Measurements from ENCODE around the gene E2F6. TPM values are rescaled to one million over a fixed set of nuclear protein-coding genes. Genes with fewer than 3 reads are reported as not detected.

E2F6 gene
- total and polyA plus RNA-seq, 2 of the 13 experiments (the other 11 are each of a cell fraction or from before 2014, with no cell fraction given): 27.3 to 36.0 TPM

DNA sequence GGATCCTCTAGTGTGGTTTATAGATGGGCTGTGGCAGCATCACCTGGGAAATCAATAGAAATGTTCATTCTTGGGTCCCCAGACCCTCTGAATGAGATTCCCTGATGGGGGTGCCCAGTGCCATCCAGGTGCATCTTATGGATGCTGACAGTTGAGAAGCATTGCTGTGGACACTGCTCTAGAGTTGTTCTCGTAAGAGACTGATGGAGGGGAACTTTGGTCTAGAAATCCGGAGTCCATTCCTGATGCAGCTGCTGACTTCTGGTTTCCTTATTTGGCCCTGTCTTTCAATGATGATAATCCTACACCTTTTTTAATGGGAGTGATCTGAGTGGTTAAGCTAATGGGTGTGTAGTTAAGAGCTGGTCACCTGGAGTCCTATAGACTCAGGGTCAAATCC is 28.3 kb upstream of the E2F6 start:
- Histone ChIP-seq H3K27me3 (ENCODE audit: control insufficient read depth in 1 of 2, insufficient read depth in 2 of 2, low read length in 2 of 2) (no peaks in the 10 kb centered on the region), H4K20me1 (ENCODE audit: insufficient read depth, low read length) (no peaks in the 10 kb centered on the region), H3K4me3 (replicated peaks in 1 of 3; ENCODE audit: insufficient read depth in 1 of 3, low read depth in 2 of 3, low read length in 3 of 3) (no peak overlapping the region), H3K4me2 (ENCODE audit: low read depth, low read length) (no peak overlapping the region), H2AFZ (ENCODE audit: low read length) (no peak overlapping the region), H3K4me1 (ENCODE audit: insufficient read depth, low read length) (peaks cover 93% of the 10 kb centered on the region), H3K9me3 (ENCODE audit: low read length) (no peaks in the 10 kb centered on the region), H3K27ac (ENCODE audit: extremely low read length, insufficient read depth, low read length) (no peak overlapping the region), H3K9ac (ENCODE audit: insufficient read depth, low read depth, low read length) (no peak overlapping the region), H3K79me2 (ENCODE audit: insufficient read depth, low read length) (peaks cover 89% of the 10 kb centered on the region), H3K36me3 (replicated peaks in 1 of 2; ENCODE audit: control insufficient read depth in 1 of 2, insufficient read depth in 2 of 2, low read length in 2 of 2) (peaks cover 4% of the 10 kb centered on the region in 2 experiments; a peak in 4 of 5 replicates)
- CTCF ChIA-PET (ENCODE audit: low intra/inter-chr PET ratio, low total read pairs): no interaction called here
- ATAC-seq (no peak), DNase-seq (ENCODE audit: low spot score) (no peak), FAIRE-seq (no peak)
- intact Hi-C loops (cut with micrococcal nuclease; ENCODE audit: unreplicated experiment) (no loop called here), in situ Hi-C loops (cut with HindIII; ENCODE audit: extremely low pct_ligation_motif_present, low pct_unique_long_range_greater_than_20kb) (no loop called here)
- POLR2A ChIA-PET: no interaction called here
- TF ChIP-seq HNF4A (CRISPR knock-in tag; IDR thresholded peaks at IDR 0.05) (peak; percentile 39; the same call in 1 of the 2 replicates), SRF (IDR thresholded peaks at IDR 0.05; ENCODE audit: low read depth, low read length) (peak; percentile 77), SALL2 (CRISPR knock-in tag; IDR thresholded peaks at IDR 0.05) (no peak), SMARCE1 (IDR thresholded peaks at IDR 0.05; ENCODE audit: borderline replicate concordance) (no peak), NCOR1 (IDR thresholded peaks at IDR 0.05; ENCODE audit: borderline replicate concordance, low read length) (0 out of 2 replicates have a peak, but pooled peaks have one; percentile 20), NFYC (CRISPR knock-in tag; IDR thresholded peaks at IDR 0.05) (no peak)
- TF ChIP-seq, protein P1, sequence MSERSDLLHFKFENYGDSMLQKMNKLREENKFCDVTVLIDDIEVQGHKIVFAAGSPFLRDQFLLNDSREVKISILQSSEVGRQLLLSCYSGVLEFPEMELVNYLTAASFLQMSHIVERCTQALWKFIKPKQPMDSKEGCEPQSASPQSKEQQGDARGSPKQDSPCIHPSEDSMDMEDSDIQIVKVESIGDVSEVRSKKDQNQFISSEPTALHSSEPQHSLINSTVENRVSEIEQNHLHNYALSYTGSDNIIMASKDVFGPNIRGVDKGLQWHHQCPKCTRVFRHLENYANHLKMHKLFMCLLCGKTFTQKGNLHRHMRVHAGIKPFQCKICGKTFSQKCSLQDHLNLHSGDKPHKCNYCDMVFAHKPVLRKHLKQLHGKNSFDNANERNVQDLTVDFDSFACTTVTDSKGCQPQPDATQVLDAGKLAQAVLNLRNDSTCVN (CRISPR knock-in tag; IDR thresholded peaks at IDR 0.05; ENCODE audit: borderline replicate concordance): peak; percentile 97
- WGBS (ENCODE audit: low lambda C conversion rate): 93% methylated on average over 2 of the region's 2 CpGs
- BruUV-seq (replicated peaks): no TSS peak

DNA sequence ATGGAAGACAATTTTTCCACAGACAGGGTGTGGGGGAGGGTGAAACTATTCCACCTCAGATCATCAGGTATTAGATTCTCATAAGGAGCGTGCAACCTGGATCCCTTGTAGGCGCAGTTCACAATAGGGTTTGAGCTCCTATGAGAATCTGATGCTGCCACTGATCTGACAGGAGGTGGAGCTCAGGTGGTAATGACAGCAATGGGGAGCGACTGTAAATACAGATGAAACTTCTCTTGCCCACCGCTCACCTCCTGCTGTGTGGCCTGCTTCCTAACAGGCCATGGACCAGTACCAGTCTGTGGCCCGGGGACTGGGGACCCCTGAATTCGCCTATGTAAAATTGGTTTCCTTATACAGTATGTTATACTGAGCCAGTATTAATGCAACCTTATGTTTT is 27.3 kb upstream of the E2F6 start:
- no peak overlapping the region for H3K4me3 ChIP-seq (replicated peaks in 1 of 3; ENCODE audit: insufficient read depth in 1 of 3, low read depth in 2 of 3, low read length in 3 of 3)
- no peaks in the 10 kb centered on the region for H3K27me3 ChIP-seq (ENCODE audit: control insufficient read depth in 1 of 2, insufficient read depth in 2 of 2, low read length in 2 of 2)
- ATAC-seq (no peak), FAIRE-seq (no peak), DNase-seq (ENCODE audit: low spot score) (no peak)
- H3K4me2 ChIP-seq (ENCODE audit: low read depth, low read length): no peak overlapping the region
- peaks cover 4% of the 10 kb centered on the region in 2 experiments; a peak in 4 of 5 replicates for H3K36me3 ChIP-seq (replicated peaks in 1 of 2; ENCODE audit: control insufficient read depth in 1 of 2, insufficient read depth in 2 of 2, low read length in 2 of 2)
- POLR2A ChIA-PET: interaction anchor here (3.0 kb wide), 1 partner anchor 13 kb away, joined by 21 read pairs; no protein-coding TSS in a partner anchor
- H3K4me1 ChIP-seq (ENCODE audit: insufficient read depth, low read length): peaks cover 94% of the 10 kb centered on the region
- in situ Hi-C loops (cut with HindIII; ENCODE audit: extremely low pct_ligation_motif_present, low pct_unique_long_range_greater_than_20kb) (no loop called here), intact Hi-C loops (cut with micrococcal nuclease; ENCODE audit: unreplicated experiment) (no loop called here)
- WGBS (ENCODE audit: low lambda C conversion rate): 97% methylated on average over 6 of the region's 6 CpGs
- H3K9me3 ChIP-seq (ENCODE audit: low read length): no peaks in the 10 kb centered on the region
- H2AFZ ChIP-seq (ENCODE audit: low read length): no peak overlapping the region
- CTCF ChIA-PET (ENCODE audit: low intra/inter-chr PET ratio, low total read pairs): no interaction called here
- BruUV-seq (replicated peaks): no TSS peak
- no peaks in the 10 kb centered on the region for H4K20me1 ChIP-seq (ENCODE audit: insufficient read depth, low read length)
- 0 out of 2 replicates have a peak, but pooled peaks have one; percentile 14 for TF ChIP-seq ZNF761 (CRISPR knock-in tag; conservative IDR thresholded peaks at IDR 0.05)
- TF ChIP-seq ZNF703 (CRISPR knock-in tag; IDR thresholded peaks at IDR 0.05; ENCODE audit: borderline replicate concordance): no peak
- no peak for TF ChIP-seq ZFYVE20 (CRISPR knock-in tag; IDR thresholded peaks at IDR 0.05; ENCODE audit: borderline replicate concordance, low read depth)
- TF ChIP-seq ZNF556 (CRISPR knock-in tag; IDR thresholded peaks at IDR 0.05; ENCODE audit: borderline replicate concordance): 0 out of 2 replicates have a peak, but pooled peaks have one; percentile 3
- no peak for TF ChIP-seq ZNF557 (CRISPR knock-in tag; IDR thresholded peaks at IDR 0.05)
- no peak for TF ChIP-seq REXO4 (CRISPR knock-in tag; IDR thresholded peaks at IDR 0.05; ENCODE audit: borderline replicate concordance)
- TF ChIP-seq ZNF101 (CRISPR knock-in tag; IDR thresholded peaks at IDR 0.05; ENCODE audit: borderline replicate concordance, low read depth): peak; percentile 5; the same call in 1 of the 2 replicates
- no peak for TF ChIP-seq TBL1XR1 (IDR thresholded peaks at IDR 0.05; ENCODE audit: borderline replicate concordance, low read length, partially characterized antibody)
- H3K79me2 ChIP-seq (ENCODE audit: insufficient read depth, low read length): peaks cover 95% of the 10 kb centered on the region
- H3K9ac ChIP-seq (ENCODE audit: insufficient read depth, low read depth, low read length): no peak overlapping the region
- no peak overlapping the region for H3K27ac ChIP-seq (ENCODE audit: extremely low read length, insufficient read depth, low read length)

All from HepG2 (cell line).